HepG2 (cell line): ENCODE data around the gene COMMD7. TPM values are rescaled to one million over a fixed set of nuclear protein-coding genes. Genes with fewer than 3 reads are reported as not detected.
A peak's percentile ranks its signal among the peaks of the same experiment; 100 is the strongest.

ENCODE experiments used
- FOXJ3 ChIP-seq: sonication (generic); formaldehyde crosslinking; IDR thresholded peaks from 2 replicates; pipeline ENCODE4 v1.4.0; 2020; ENCODE audit warnings: missing genetic modification reagents, mild to moderate bottlenecking, borderline replicate concordance
- GLI4 ChIP-seq: sonication (generic); formaldehyde crosslinking; IDR thresholded peaks from 2 replicates; pipeline ENCODE4 v1.5.1; 2020; ENCODE audit warnings: missing genetic modification reagents, mild to moderate bottlenecking, moderate library complexity, borderline replicate concordance
- GPN1 ChIP-seq: sonication (generic); formaldehyde crosslinking; IDR thresholded peaks from 2 replicates; pipeline ENCODE4 v1.5.1; 2020; ENCODE audit warnings: missing genetic modification reagents, borderline replicate concordance
- HNRNPUL1 ChIP-seq: fragments of 200-400 bp; formaldehyde crosslinking; IDR thresholded peaks from 2 replicates; pipeline ENCODE4 v1.6.1; 2017; ENCODE audit warnings: low read depth, mild to moderate bottlenecking, low read length, moderate library complexity
- ZNF678 ChIP-seq: sonication (generic); formaldehyde crosslinking; IDR thresholded peaks from 2 replicates; pipeline ENCODE4 v1.4.0; 2020; ENCODE audit warnings: mild to moderate bottlenecking, missing genetic modification reagents
- ZNF780A ChIP-seq: sonication (generic); formaldehyde crosslinking; IDR thresholded peaks from 2 replicates; pipeline ENCODE4 v1.8.0; 2022; ENCODE audit warnings: mild to moderate bottlenecking, missing genetic modification reagents, moderate library complexity
- polyA plus RNA-seq, 8 experiments: library from polyadenylated mRNA; depleted of rRNA in 3 of 8; stranded (reverse) in 7 of 8; unstranded in 1 of 8; fragments of >200 nt; fragmentation: Illumina TruSeq in 4 of 8; extraction: Trizol in 4 of 8; gene quantifications; 2 replicates each; pipeline versions ENCODE4 v1.2.1 to v1.2.3, GENCODE V29; 2011 to 2016; ENCODE audit warnings: low read depth in 4 of 8, missing spikeins in 1 of 8, mixed read lengths in 1 of 8; ENCODE audit not compliant: insufficient read depth in 1 of 8
- total RNA-seq, 5 experiments: library from RNA; depleted of rRNA; stranded (reverse); fragments of >200 nt; fragmentation: Illumina TruSeq; extraction: Trizol; gene quantifications; 2 replicates each; pipeline ENCODE4 v1.2.3, GENCODE V29; 2016; ENCODE audit warnings: low read depth in 1 of 5
- TF ChIP-seq, protein P1 (sequence below): sonication (generic); formaldehyde crosslinking; IDR thresholded peaks from 2 replicates; pipeline ENCODE4 v1.5.1; 2020; ENCODE audit warnings: mild to moderate bottlenecking, missing genetic modification reagents
- TF ChIP-seq, protein P2 (sequence below), 2 experiments: fragments of 450-650 bp in 1 of 2; sonication (generic) in 1 of 2; formaldehyde crosslinking in 1 of 2; IDR thresholded peaks; 2 replicates each; pipeline versions ENCODE4 v1.6.1 to v1.8.0; 2016 to 2022; ENCODE audit warnings: antibody characterized with exemption in 1 of 2, mild to moderate bottlenecking in 1 of 2, missing genetic modification reagents in 1 of 2
- TF ChIP-seq, protein P3 (sequence below): sonication (generic); formaldehyde crosslinking; IDR thresholded peaks from 2 replicates; pipeline ENCODE4 v1.8.1; 2023; ENCODE audit warnings: missing genetic modification reagents, inconsistent platforms, borderline replicate concordance

Gene COMMD7
- total and polyA plus RNA-seq, 2 of the 13 experiments (the other 11 are each of a cell fraction or from before 2014, with no cell fraction given) = 42.1 to 53.3 TPM

GRCh38 chr20:32681175-32682084 lies 61.8 kb downstream of the COMMD7 start (continued):
- TF ChIP-seq, protein P1, sequence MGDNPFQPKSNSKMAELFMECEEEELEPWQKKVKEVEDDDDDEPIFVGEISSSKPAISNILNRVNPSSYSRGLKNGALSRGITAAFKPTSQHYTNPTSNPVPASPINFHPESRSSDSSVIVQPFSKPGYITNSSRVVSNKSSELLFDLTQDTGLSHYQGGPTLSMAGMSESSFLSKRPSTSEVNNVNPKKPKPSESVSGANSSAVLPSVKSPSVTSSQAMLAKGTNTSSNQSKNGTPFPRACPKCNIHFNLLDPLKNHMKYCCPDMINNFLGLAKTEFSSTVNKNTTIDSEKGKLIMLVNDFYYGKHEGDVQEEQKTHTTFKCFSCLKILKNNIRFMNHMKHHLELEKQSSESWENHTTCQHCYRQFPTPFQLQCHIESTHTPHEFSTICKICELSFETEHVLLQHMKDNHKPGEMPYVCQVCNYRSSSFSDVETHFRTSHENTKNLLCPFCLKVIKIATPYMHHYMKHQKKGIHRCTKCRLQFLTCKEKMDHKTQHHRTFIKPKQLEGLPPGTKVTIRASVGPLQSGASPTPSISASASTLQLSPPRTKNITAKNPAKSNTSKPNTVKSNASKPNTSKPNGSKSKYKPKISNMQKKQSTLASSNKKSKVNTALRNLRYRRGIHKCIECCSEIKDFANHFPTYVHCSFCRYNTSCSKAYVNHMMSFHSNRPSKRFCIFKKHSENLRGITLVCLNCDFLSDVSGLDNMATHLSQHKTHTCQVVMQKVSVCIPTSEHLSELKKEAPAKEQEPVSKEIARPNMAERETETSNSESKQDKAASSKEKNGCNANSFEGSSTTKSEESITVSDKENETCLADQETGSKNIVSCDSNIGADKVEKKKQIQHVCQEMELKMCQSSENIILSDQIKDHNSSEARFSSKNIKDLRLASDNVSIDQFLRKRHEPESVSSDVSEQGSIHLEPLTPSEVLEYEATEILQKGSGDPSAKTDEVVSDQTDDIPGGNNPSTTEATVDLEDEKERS (CRISPR knock-in tag) = no peak; the same call in 1 of the 2 replicates
- TF ChIP-seq ZNF678 (CRISPR knock-in tag) (0 out of 2 replicates have a peak, but pooled peaks have one; percentile 34), HNRNPUL1 (no peak), ZNF780A (CRISPR knock-in tag) (no peak), FOXJ3 (CRISPR knock-in tag) (no peak), GLI4 (CRISPR knock-in tag) (peak; percentile 60; the same call in 1 of the 2 replicates), GPN1 (CRISPR knock-in tag) (no peak)
- TF ChIP-seq, protein P2, sequence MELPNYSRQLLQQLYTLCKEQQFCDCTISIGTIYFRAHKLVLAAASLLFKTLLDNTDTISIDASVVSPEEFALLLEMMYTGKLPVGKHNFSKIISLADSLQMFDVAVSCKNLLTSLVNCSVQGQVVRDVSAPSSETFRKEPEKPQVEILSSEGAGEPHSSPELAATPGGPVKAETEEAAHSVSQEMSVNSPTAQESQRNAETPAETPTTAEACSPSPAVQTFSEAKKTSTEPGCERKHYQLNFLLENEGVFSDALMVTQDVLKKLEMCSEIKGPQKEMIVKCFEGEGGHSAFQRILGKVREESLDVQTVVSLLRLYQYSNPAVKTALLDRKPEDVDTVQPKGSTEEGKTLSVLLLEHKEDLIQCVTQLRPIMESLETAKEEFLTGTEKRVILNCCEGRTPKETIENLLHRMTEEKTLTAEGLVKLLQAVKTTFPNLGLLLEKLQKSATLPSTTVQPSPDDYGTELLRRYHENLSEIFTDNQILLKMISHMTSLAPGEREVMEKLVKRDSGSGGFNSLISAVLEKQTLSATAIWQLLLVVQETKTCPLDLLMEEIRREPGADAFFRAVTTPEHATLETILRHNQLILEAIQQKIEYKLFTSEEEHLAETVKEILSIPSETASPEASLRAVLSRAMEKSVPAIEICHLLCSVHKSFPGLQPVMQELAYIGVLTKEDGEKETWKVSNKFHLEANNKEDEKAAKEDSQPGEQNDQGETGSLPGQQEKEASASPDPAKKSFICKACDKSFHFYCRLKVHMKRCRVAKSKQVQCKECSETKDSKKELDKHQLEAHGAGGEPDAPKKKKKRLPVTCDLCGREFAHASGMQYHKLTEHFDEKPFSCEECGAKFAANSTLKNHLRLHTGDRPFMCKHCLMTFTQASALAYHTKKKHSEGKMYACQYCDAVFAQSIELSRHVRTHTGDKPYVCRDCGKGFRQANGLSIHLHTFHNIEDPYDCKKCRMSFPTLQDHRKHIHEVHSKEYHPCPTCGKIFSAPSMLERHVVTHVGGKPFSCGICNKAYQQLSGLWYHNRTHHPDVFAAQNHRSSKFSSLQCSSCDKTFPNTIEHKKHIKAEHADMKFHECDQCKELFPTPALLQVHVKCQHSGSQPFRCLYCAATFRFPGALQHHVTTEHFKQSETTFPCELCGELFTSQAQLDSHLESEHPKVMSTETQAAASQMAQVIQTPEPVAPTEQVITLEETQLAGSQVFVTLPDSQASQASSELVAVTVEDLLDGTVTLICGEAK (IDR thresholded peaks at IDR 0.05) = no peak
- TF ChIP-seq, protein P2 (CRISPR knock-in tag; IDR thresholded peaks at IDR 0.05) = no peak; the same call in 1 of the 2 replicates
- TF ChIP-seq, protein P3, sequence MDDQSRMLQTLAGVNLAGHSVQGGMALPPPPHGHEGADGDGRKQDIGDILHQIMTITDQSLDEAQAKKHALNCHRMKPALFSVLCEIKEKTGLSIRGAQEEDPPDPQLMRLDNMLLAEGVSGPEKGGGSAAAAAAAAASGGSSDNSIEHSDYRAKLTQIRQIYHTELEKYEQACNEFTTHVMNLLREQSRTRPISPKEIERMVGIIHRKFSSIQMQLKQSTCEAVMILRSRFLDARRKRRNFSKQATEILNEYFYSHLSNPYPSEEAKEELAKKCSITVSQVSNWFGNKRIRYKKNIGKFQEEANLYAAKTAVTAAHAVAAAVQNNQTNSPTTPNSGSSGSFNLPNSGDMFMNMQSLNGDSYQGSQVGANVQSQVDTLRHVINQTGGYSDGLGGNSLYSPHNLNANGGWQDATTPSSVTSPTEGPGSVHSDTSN (CRISPR knock-in tag) = no peak
